ENCODE data around the gene MEAF6.

DNA sequence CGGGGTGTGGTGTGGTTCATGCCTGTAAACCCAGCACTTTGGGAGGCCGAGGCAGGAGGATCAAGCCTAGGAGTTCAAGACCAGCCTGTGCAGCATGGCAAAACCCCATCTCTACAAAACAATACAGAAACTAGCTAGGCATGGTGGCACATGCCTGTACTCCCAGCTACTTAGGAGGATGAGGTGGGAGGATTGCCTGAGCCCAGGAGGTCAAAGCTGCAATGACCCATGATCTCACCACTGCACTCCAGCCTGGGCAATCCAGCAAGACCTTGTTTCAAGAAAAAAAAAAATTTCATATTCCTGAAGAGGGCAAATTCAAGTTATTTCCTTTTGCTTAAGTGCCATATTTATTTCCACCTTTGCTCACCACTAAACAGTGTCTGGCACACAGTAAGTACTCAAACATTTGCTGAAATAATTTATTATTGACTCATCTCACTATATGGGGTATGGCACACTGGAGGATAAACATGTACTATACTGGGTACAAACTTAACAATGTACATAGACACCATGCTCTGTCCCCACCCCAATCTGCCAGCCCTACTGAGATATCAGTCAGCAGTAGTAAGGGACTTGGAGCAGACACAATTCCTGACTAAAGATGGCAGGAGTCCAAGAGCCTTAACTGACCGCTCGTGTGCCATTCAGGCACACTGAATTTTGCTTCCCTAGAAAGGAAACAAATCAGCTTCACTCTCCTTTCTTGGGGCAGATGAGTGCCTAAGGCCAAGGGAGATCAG lies 15.5 kb downstream of the MEAF6 start:
- TF ChIP-seq, protein P1, sequence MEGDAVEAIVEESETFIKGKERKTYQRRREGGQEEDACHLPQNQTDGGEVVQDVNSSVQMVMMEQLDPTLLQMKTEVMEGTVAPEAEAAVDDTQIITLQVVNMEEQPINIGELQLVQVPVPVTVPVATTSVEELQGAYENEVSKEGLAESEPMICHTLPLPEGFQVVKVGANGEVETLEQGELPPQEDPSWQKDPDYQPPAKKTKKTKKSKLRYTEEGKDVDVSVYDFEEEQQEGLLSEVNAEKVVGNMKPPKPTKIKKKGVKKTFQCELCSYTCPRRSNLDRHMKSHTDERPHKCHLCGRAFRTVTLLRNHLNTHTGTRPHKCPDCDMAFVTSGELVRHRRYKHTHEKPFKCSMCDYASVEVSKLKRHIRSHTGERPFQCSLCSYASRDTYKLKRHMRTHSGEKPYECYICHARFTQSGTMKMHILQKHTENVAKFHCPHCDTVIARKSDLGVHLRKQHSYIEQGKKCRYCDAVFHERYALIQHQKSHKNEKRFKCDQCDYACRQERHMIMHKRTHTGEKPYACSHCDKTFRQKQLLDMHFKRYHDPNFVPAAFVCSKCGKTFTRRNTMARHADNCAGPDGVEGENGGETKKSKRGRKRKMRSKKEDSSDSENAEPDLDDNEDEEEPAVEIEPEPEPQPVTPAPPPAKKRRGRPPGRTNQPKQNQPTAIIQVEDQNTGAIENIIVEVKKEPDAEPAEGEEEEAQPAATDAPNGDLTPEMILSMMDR (IDR thresholded peaks at IDR 0.05), result no peak
- TF ChIP-seq POLR2AphosphoS5 (IDR thresholded peaks at IDR 0.05) (peak in 1 of 2 donors; percentile 41), EP300 (IDR thresholded peaks at IDR 0.05) (no peak), POLR2A (IDR thresholded peaks at IDR 0.05; ENCODE audit: low read depth) (no peak)
